IMR-90 (cell line): ENCODE measurements around the gene ATF4. TPM values are rescaled to one million over a fixed set of nuclear protein-coding genes. Genes with fewer than 3 reads are reported as not detected.

ENCODE experiments used
- ATAC-seq: fragments of 200-7000 bp; cut with Tn5 transposase; 2 replicates; pipeline ENCODE4 v1.9.1; 2020; ENCODE audit warnings: low read depth, mild to moderate bottlenecking, moderate library complexity
- BruUV-seq: library from RNA; stranded (reverse); fragments of 400-500 nt; replicated peaks from 2 replicates; lab custom pipeline; 2021; lab: Mats Ljungman, UMichigan
- CTCF ChIA-PET: fragments of 300-600 bp; formaldehyde crosslinking; extraction: SDS; loops from one replicate; lab custom pipeline; 2021; ENCODE audit warnings: antibody characterized with exemption; lab: Yijun Ruan, JAX
- POLR2A ChIA-PET: fragments of 300-600 bp; sonication (Branson Sonifier 250); formaldehyde crosslinking; loops from one replicate; lab custom pipeline; 2022; ENCODE audit warnings: antibody characterized with exemption; ENCODE audit not compliant: unreplicated experiment; lab: Charles Lee
- DNase-seq: peaks from one replicate; pipeline ENCODE4 v3.0.0; 2013
- H2AFZ ChIP-seq: replicated peaks from 2 replicates; pipeline ENCODE3; 2013; ENCODE audit warnings: low read length, mild to moderate bottlenecking; ENCODE audit not compliant: poor library complexity
- H2AK5ac ChIP-seq: 2 replicates; pipeline ENCODE4 v1.6.1; 2013; ENCODE audit warnings: low read depth, low read length, inconsistent platforms
- H2AK9ac ChIP-seq: replicated peaks from 2 replicates; pipeline ENCODE3; 2013; ENCODE audit warnings: mild to moderate bottlenecking, low read depth, low read length, moderate library complexity; ENCODE audit not compliant: poor library complexity
- H2BK120ac ChIP-seq: 2 replicates; pipeline ENCODE4 v1.6.1; 2013; ENCODE audit warnings: low read depth, low read length, inconsistent platforms
- H2BK15ac ChIP-seq: 3 replicates; pipeline ENCODE4 v1.6.1; 2013; ENCODE audit warnings: low read depth, low read length, inconsistent platforms
- H2BK20ac ChIP-seq: 2 replicates; pipeline ENCODE4 v1.6.1; 2013; ENCODE audit warnings: low read depth, mild to moderate bottlenecking, inconsistent platforms, low read length, moderate library complexity
- H2BK5ac ChIP-seq: 2 replicates; pipeline ENCODE4 v1.6.1; 2013; ENCODE audit warnings: mild to moderate bottlenecking, low read depth, low read length, inconsistent platforms; ENCODE audit not compliant: poor library complexity, severe bottlenecking
- H3K14ac ChIP-seq: replicated peaks from 2 replicates; pipeline ENCODE4 v1.6.1; 2013; ENCODE audit warnings: low read depth, low read length, inconsistent platforms
- H3K18ac ChIP-seq: 2 replicates; pipeline ENCODE4 v1.6.1; 2013; ENCODE audit warnings: low read depth, low read length, control low read depth
- H3K23ac ChIP-seq: 2 replicates; pipeline ENCODE4 v1.6.1; 2013; ENCODE audit warnings: low read depth, low read length, inconsistent platforms
- H3K27ac ChIP-seq: 2 replicates; pipeline ENCODE4 v1.5.1; 2013; ENCODE audit warnings: mild to moderate bottlenecking, control low read depth, low read length; ENCODE audit not compliant: insufficient read depth
- H3K27me3 ChIP-seq: 2 replicates; pipeline ENCODE4 v1.6.1; 2013; ENCODE audit warnings: low read length; ENCODE audit not compliant: control insufficient read depth, insufficient read depth
- H3K36me3 ChIP-seq: 2 replicates; pipeline ENCODE4 v1.6.1; 2013; ENCODE audit warnings: low read length, mixed read lengths; ENCODE audit not compliant: control insufficient read depth, insufficient read depth
- H3K4ac ChIP-seq: 2 replicates; pipeline ENCODE4 v1.6.1; 2013; ENCODE audit warnings: low read depth, low read length, inconsistent platforms
- H3K4me1 ChIP-seq: 2 replicates; pipeline ENCODE4 v1.6.1; 2013; ENCODE audit warnings: low read length, mixed read lengths; ENCODE audit not compliant: control insufficient read depth, insufficient read depth
- H3K4me2 ChIP-seq: 2 replicates; pipeline ENCODE4 v1.6.1; 2013; ENCODE audit warnings: low read depth, mild to moderate bottlenecking, control low read depth, low read length, moderate library complexity
- H3K4me3 ChIP-seq: 2 replicates; pipeline ENCODE4 v1.5.1; 2013; ENCODE audit warnings: low read depth, mild to moderate bottlenecking, control low read depth, low read length, moderate library complexity; ENCODE audit not compliant: insufficient read depth
- H3K56ac ChIP-seq: 2 replicates; pipeline ENCODE4 v1.6.1; 2013; ENCODE audit warnings: low read length, inconsistent platforms; ENCODE audit not compliant: insufficient read depth; ENCODE audit errors: extremely low read depth
- H3K79me1 ChIP-seq, 2 experiments: 2 replicates each; pipeline ENCODE4 v1.6.1; 2013; ENCODE audit warnings: low read length in 2 of 2, inconsistent platforms in 1 of 2, low read depth in 1 of 2
- H3K9ac ChIP-seq: 2 replicates; pipeline ENCODE4 v1.6.1; 2013; ENCODE audit warnings: low read depth, low read length, control low read depth
- H3K9me1 ChIP-seq: 2 replicates; pipeline ENCODE4 v1.6.1; 2013; ENCODE audit warnings: low read length, inconsistent platforms; ENCODE audit not compliant: insufficient read depth
- H3K9me3 ChIP-seq: 2 replicates; pipeline ENCODE4 v1.6.1; 2013; ENCODE audit warnings: low read length; ENCODE audit not compliant: control insufficient read depth, insufficient read depth
- H4K20me1 ChIP-seq: 2 replicates; pipeline ENCODE4 v1.6.1; 2013; ENCODE audit warnings: low read length, inconsistent platforms; ENCODE audit not compliant: insufficient read depth
- H4K5ac ChIP-seq: 2 replicates; pipeline ENCODE4 v1.6.1; 2013; ENCODE audit warnings: mild to moderate bottlenecking, low read depth, low read length, control low read depth
- H4K8ac ChIP-seq, 2 experiments: 2 replicates each; pipeline ENCODE4 v1.6.1; 2013; ENCODE audit warnings: low read depth in 2 of 2, low read length in 2 of 2, control low read depth in 1 of 2, inconsistent platforms in 1 of 2
- H4K91ac ChIP-seq: 2 replicates; pipeline ENCODE4 v1.6.1; 2013; ENCODE audit warnings: low read depth, low read length, inconsistent platforms; ENCODE audit not compliant: insufficient read depth
- MAFK ChIP-seq: IDR thresholded peaks from 2 replicates; pipeline ENCODE4 v1.6.1; 2012; ENCODE audit warnings: low read depth, low read length, improper control_type of control experiment
- POLR2A ChIP-seq: IDR thresholded peaks from 2 replicates; pipeline ENCODE4 v1.6.1; 2012; ENCODE audit warnings: mild to moderate bottlenecking, low read depth, low read length
- RAD21 ChIP-seq: IDR thresholded peaks from 2 replicates; pipeline ENCODE4 v1.6.1; 2012; ENCODE audit warnings: low read length, improper control_type of control experiment
- WGBS, 2 experiments: methylation state at CpG; one replicate each; pipeline versions ENCODE4 v1.1.5 to v1.1.7; 2013; ENCODE audit warnings: missing lambda C conversion rate in 2 of 2; ENCODE audit not compliant: insufficient read length in 1 of 2; ENCODE audit errors: extremely low coverage in 2 of 2; 5-methylcytosine and 5-hydroxymethylcytosine counted together
- dilution Hi-C: fragments of 300-500 bp; cut with HindIII; formaldehyde crosslinking; loops from one replicate; pipeline ENCODE4 v1.14.3; 2018; ENCODE audit warnings: low sequenced_read_pairs; ENCODE audit not compliant: unreplicated experiment
- in situ Hi-C: fragments of 300-500 bp; cut with MboI; formaldehyde crosslinking; loops from 3 replicates; pipeline ENCODE4 v1.14.3; 2019; ENCODE audit warnings: low sequenced_read_pairs, inconsistent platforms, mixed read lengths
- intact Hi-C: fragments of 100-400 bp; cut with micrococcal nuclease; formaldehyde crosslinking; loops from 2 replicates; pipeline ENCODE4 v1.10.0; 2022
- polyA plus RNA-seq, 3 experiments: library from polyadenylated mRNA; depleted of rRNA; stranded (reverse); fragments of >200 nt; gene quantifications; 2 replicates each; pipeline ENCODE4 v1.2.3, GENCODE V29; 2012; ENCODE audit warnings: low replicate concordance in 1 of 3
- total RNA-seq: library from RNA; depleted of rRNA; stranded (reverse); fragments of >200 nt; gene quantifications from 2 replicates; pipeline ENCODE4 v1.2.3, GENCODE V29; 2012

Gene ATF4
- total and polyA plus RNA-seq, 2 of the 4 experiments (the other 2 are of a cell fraction), result 148 to 662 TPM

DNA sequence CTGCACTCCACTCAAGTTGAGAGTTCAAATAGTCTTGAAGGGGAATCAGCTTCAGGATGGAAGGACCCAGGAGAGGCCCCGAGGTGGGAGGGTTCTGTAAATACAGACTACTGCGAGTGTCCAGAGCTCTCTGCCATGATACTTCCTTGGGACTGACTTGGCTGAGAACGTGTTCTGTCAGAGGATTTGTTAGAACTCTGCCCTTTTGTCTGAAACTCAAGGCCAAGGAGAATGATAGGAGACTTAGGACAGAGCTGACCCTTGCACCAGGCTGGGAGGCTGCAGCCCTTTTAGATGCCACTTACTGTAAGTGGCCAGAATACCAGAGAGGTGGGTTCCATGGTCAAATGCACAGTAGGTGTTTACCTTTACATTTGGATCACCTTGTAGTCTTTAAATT is 2.9 kb upstream of the ATF4 start:
- Histone ChIP-seq H3K56ac (no peak overlapping the region), H4K8ac (no peak overlapping the region), H3K4ac (no peak overlapping the region), H2AK9ac (no peak overlapping the region), H3K79me1 (peaks cover 35 to 60% of the 10 kb centered on the region in 2 experiments), H3K23ac (no peak overlapping the region), H3K9ac (no peak overlapping the region), H4K91ac (no peak overlapping the region), H3K27me3 (no peaks in the 10 kb centered on the region), H3K4me3 (no peak overlapping the region), H2BK5ac (no peak overlapping the region), H2BK15ac (no peak overlapping the region), H3K36me3 (peaks cover 39% of the 10 kb centered on the region), H3K14ac (no peak overlapping the region), H3K9me3 (no peaks in the 10 kb centered on the region), H3K4me2 (no peak overlapping the region), H2BK120ac (no peak overlapping the region), H4K5ac (no peak overlapping the region), H3K4me1 (peaks cover 4% of the 10 kb centered on the region), H2AFZ (no peak overlapping the region), H3K9me1 (no peaks in the 10 kb centered on the region), H4K20me1 (peaks cover 34% of the 10 kb centered on the region), H3K27ac (no peak overlapping the region), H2AK5ac (0 out of 2 replicates have a peak overlapping the region, but pooled peaks have one; percentile 2), H2BK20ac (no peak overlapping the region), H3K18ac (no peak overlapping the region)
- dilution Hi-C loops (no loop called here), in situ Hi-C loops (loop anchor here (10.0 kb wide), 1 partner anchor 113 kb away; no protein-coding TSS in a partner anchor), intact Hi-C loops (loop anchor here (5.0 kb wide), 1 partner anchor 175 kb away; no protein-coding TSS in a partner anchor)
- CTCF ChIA-PET, result interaction anchor here (0.6 kb wide), 1 partner anchor 628 kb away, joined by 4 read pairs; no protein-coding TSS in a partner anchor
- DNase-seq (no peak), ATAC-seq (no peak)
- POLR2A ChIA-PET, result no interaction called here
- no TSS peak for BruUV-seq
- TF ChIP-seq RAD21 (no peak), POLR2A (no peak), MAFK (no peak)
- 85% methylated on average over 3 of the region's 3 CpGs; no CpG with 5 or more reads in 1 of the 2 experiments for WGBS, 2 experiments
